ENCODE results near the gene FSD1.

GRCh38 chr19:4354897-4355296 is 50.5 kb downstream of the FSD1 start:
- TF ChIP-seq CTCF (IDR thresholded peaks at IDR 0.05): no peak
- no peak for TF ChIP-seq POLR2A (IDR thresholded peaks at IDR 0.05)
